ENCODE measurements around the gene CRACR2B.

The CRACR2B gene

GRCh38 chr11:827897-828192 lies at the start of gene CRACR2B:
Gene CRACR2B, plus strand, starts transcription at chr11:827919. Its CDS starts 689 bp downstream, at chr11:828608.
- Histone ChIP-seq H3K27me3 (peaks cover 75 to 85% (median 80%) of the 10 kb centered on the region in 11 experiments), H3K9ac (peak within 1 kb of the TSS; percentile 45 to 83 (median 69); a peak in 21 of 22 replicates), H3K27ac (peak within 1 kb of the TSS; percentile 12 to 64 (median 40); a peak in 17 of 22 replicates), H3K4me1 (peaks cover 63 to 98% (median 86%) of the 10 kb centered on the region in 10 experiments), H3K4me3 (peak within 1 kb of the TSS; percentile 55 to 70 (median 60)), H4K20me1 (peaks cover 2 to 93% (median 77%) of the 10 kb centered on the region in 11 experiments; a peak in 19 of 22 replicates), H3K4me2 (peak within 1 kb of the TSS; percentile 93 to 100 (median 100)), H3K9me3 (replicated peaks in 1 of 11) (no peaks in the 10 kb centered on the region), H3K36me3 (peaks cover 21 to 32% (median 29%) of the 10 kb centered on the region in 11 experiments)
- TF ChIP-seq Cebpa-rat (IDR thresholded peaks at IDR 0.05): no peak

DNA sequence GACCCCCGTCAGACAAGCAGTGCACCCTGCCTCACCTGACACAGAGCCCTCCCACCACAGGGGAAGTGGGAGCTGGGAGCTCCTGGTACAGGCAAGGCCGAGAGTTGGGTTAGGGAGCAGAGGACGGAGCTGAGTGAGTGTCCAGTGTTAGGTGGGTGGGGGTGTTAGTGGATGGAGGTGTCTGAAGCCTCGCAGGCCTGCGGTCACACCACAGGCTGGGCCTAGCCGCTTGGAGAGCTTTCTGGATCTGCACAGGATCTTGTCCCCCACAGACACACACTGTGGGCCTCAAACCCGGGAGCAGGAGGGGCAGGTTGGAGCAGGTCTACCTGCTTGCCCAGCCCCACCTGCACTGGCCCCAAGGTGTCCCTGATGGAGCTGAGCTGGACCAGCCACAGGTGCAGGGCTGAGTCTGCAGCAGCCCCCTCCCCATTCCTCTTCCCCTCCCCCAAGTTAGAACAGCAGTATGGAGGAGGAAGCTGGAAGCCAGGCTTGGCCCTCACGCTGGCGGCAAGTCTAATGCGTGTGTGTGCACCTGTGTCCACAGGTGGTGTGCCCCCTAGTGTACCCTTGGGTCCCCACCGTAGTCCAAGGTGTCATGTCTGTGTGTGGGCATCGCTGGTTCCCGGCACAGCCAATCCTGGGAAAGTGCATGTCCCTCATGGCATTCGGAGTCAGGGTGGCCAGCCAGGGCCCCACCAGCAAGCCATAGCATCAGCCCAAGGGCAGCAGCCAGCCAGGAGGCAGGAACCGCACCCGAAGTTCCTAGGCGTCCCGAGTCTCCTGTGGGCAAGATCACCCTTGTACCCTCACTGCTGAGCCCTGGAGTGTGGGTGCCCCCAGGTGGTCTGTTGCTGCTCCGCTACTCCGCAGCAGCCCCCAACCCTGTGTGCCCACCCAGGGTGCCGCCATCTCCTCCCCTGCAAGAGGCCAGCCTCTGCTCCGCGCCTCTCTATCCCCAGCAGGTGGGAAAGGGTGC lies 48.5 kb upstream of the CRACR2B start:
- Histone ChIP-seq H3K4me3 (peak overlapping the region in 5 of 10 experiments; percentile 67 to 90 (median 89); a peak in 6 of 20 replicates), H3K4me2 (peak overlapping the region; percentile 81 to 100 (median 97)), H3K9ac (peak overlapping the region in 10 of 11 experiments; percentile 88 to 98 (median 96); a peak in 13 of 22 replicates), H4K20me1 (peaks cover 26 to 79% (median 55%) of the 10 kb centered on the region in 11 experiments), H3K9me3 (replicated peaks in 1 of 11) (no peaks in the 10 kb centered on the region), H3K4me1 (peaks cover 59 to 85% (median 78%) of the 10 kb centered on the region in 10 experiments), H3K27me3 (no peaks in the 10 kb centered on the region), H3K36me3 (peaks cover 15 to 43% (median 27%) of the 10 kb centered on the region in 11 experiments; a peak in 21 of 22 replicates), H3K27ac (peak overlapping the region in 5 of 11 experiments; percentile 1 to 94 (median 93); a peak in 3 of 22 replicates)
- TF ChIP-seq Cebpa-rat (IDR thresholded peaks at IDR 0.05): no peak

- peak overlapping the region in 9 of 11 experiments; percentile 12 to 98 (median 96); a peak in 15 of 22 replicates for H3K4me2 ChIP-seq
- peak overlapping the region in 6 of 11 experiments; percentile 2 to 28 (median 17); a peak in 2 of 22 replicates for H3K9ac ChIP-seq
- peaks cover 52 to 85% (median 77%) of the 10 kb centered on the region in 10 experiments for H3K4me1 ChIP-seq
- peaks cover 7 to 36% (median 20%) of the 10 kb centered on the region in 11 experiments; a peak in 20 of 22 replicates for H3K36me3 ChIP-seq
- no peak for TF ChIP-seq Cebpa-rat (IDR thresholded peaks at IDR 0.05)
- no peak overlapping the region; a peak in 1 of 22 replicates for H3K27ac ChIP-seq
- no peaks in the 10 kb centered on the region for H3K9me3 ChIP-seq (replicated peaks in 1 of 11)
- H3K27me3 ChIP-seq: no peaks in the 10 kb centered on the region
- peaks cover 18 to 79% (median 49%) of the 10 kb centered on the region in 11 experiments for H4K20me1 ChIP-seq
- H3K4me3 ChIP-seq: no peak overlapping the region
These were observed 47.7 kb upstream of the CRACR2B start for GRCh38 chr11:779955-780532.

GRCh38 chr11:782264-783174 lies 45.2 kb upstream of the CRACR2B start:
- Histone ChIP-seq H4K20me1 (peaks cover 0 to 80% (median 41%) of the 10 kb centered on the region in 11 experiments; a peak in 18 of 22 replicates), H3K27ac (no peak overlapping the region), H3K9me3 (replicated peaks in 1 of 11) (no peaks in the 10 kb centered on the region), H3K9ac (peak overlapping the region in 7 of 11 experiments; percentile 5 to 50 (median 35); a peak in 7 of 22 replicates), H3K27me3 (no peaks in the 10 kb centered on the region), H3K4me1 (peaks cover 42 to 88% (median 71%) of the 10 kb centered on the region in 10 experiments), H3K36me3 (peaks cover 3 to 33% (median 19%) of the 10 kb centered on the region in 11 experiments; a peak in 17 of 22 replicates), H3K4me2 (peak overlapping the region in 10 of 11 experiments; percentile 8 to 97 (median 24); a peak in 13 of 22 replicates), H3K4me3 (no peak overlapping the region)
- no peak for TF ChIP-seq Cebpa-rat (IDR thresholded peaks at IDR 0.05)

DNA sequence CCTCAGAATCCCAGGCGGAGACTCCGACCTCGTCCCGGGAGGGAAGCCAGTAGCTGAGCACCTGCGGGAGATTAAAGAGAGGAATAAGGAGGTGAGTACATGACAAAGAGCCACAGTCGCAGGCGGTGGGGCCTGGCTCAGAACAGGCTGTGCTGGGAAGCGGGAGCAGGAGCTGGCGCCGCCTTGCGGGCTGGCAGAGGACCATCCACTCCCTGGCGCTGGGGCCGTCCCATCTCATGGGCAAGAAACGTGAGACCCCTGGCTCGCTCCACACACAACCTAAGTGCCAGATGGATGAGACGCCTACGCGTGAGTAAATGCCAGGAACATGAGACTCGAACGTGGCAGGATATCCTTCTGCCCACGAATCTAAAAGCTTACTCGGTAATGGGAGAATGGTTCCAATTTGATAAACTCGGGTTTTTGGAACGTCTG lies 44.1 kb upstream of the CRACR2B start:
- no peak for TF ChIP-seq Cebpa-rat (IDR thresholded peaks at IDR 0.05)
- H3K4me2 ChIP-seq: peak overlapping the region in 9 of 11 experiments; percentile 8 to 41 (median 28); a peak in 13 of 22 replicates
- no peaks in the 10 kb centered on the region for H3K9me3 ChIP-seq (replicated peaks in 1 of 11)
- H3K4me3 ChIP-seq: no peak overlapping the region
- no peak overlapping the region for H3K27ac ChIP-seq
- H3K27me3 ChIP-seq: no peaks in the 10 kb centered on the region
- peak overlapping the region in 4 of 11 experiments; percentile 0 to 40 (median 18); a peak in 4 of 22 replicates for H3K9ac ChIP-seq
- H3K36me3 ChIP-seq: peaks cover 3 to 33% (median 19%) of the 10 kb centered on the region in 11 experiments; a peak in 17 of 22 replicates
- peaks cover 39 to 92% (median 75%) of the 10 kb centered on the region in 10 experiments for H3K4me1 ChIP-seq
- peaks cover 0 to 87% (median 41%) of the 10 kb centered on the region in 11 experiments; a peak in 18 of 22 replicates for H4K20me1 ChIP-seq

GRCh38 chr11:786235-787083 lies 41.3 kb upstream of the CRACR2B start:
- Histone ChIP-seq H3K4me1 (peaks cover 11 to 82% (median 60%) of the 10 kb centered on the region in 10 experiments), H3K9ac (no peak overlapping the region; a peak in 2 of 22 replicates)

More at GRCh38 chr11:786235-787083, 41.3 kb upstream of the CRACR2B start:
- peak overlapping the region in 3 of 11 experiments; percentile 8 to 19 (median 10); a peak in 4 of 22 replicates for H3K4me2 ChIP-seq
- no peaks in the 10 kb centered on the region for H3K9me3 ChIP-seq (replicated peaks in 1 of 11)
- no peak overlapping the region for H3K4me3 ChIP-seq
- TF ChIP-seq Cebpa-rat (IDR thresholded peaks at IDR 0.05): no peak
- peaks cover 0 to 86% (median 31%) of the 10 kb centered on the region in 11 experiments; a peak in 15 of 22 replicates for H4K20me1 ChIP-seq
- H3K27ac ChIP-seq: no peak overlapping the region
- peaks cover 0 to 27% (median 9%) of the 10 kb centered on the region in 11 experiments; a peak in 18 of 22 replicates for H3K36me3 ChIP-seq
- no peaks in the 10 kb centered on the region for H3K27me3 ChIP-seq

All from BLaER1 treated with 17β-estradiol and CSF1 and Interleukin-3, amounts not matched to agents 10 nM and 100 nM (cell line).